K562 (cell line): ENCODE data around the gene PPP1R16B. TPM values are rescaled to one million over a fixed set of nuclear protein-coding genes. Genes with fewer than 3 reads are reported as not detected.

ENCODE experiments used
- CHAMP1 ChIP-seq: fragments of 450-650 bp; IDR thresholded peaks from 2 replicates; pipeline ENCODE4 v1.6.1; 2016; ENCODE audit warnings: mild to moderate bottlenecking
- CLOCK ChIP-seq: fragments of 250-450 bp; sonication (Bioruptor Pico); IDR thresholded peaks from 2 replicates; pipeline ENCODE4 v1.4.0; 2020; ENCODE audit warnings: mild to moderate bottlenecking, moderate library complexity, borderline replicate concordance
- NFE2 ChIP-seq: IDR thresholded peaks from 2 replicates; pipeline ENCODE4 v1.6.1; 2014; ENCODE audit warnings: antibody characterized with exemption, low read depth
- RBM34 ChIP-seq: fragments of 200-400 bp; formaldehyde crosslinking; IDR thresholded peaks from 2 replicates; pipeline ENCODE4 v1.6.1; 2018; ENCODE audit warnings: low read length, borderline replicate concordance; ENCODE audit not compliant: insufficient read depth
- RHOXF2B ChIP-seq: fragments of 250-450 bp; sonication (Bioruptor Pico); conservative IDR thresholded peaks from 2 replicates; pipeline ENCODE4 v1.5.1; 2021
- SRSF1 ChIP-seq: fragments of 200-400 bp; formaldehyde crosslinking; IDR thresholded peaks from 2 replicates; pipeline ENCODE4 v1.6.1; 2017; ENCODE audit warnings: mild to moderate bottlenecking, low read depth, low read length, moderate library complexity
- YBX1 ChIP-seq: fragments of 450-650 bp; IDR thresholded peaks from 2 replicates; pipeline ENCODE4 v1.7.1; 2016; ENCODE audit warnings: mild to moderate bottlenecking
- ZNF12 ChIP-seq: sonication (generic); formaldehyde crosslinking; IDR thresholded peaks from 2 replicates; pipeline ENCODE4 v1.4.0; 2020; ENCODE audit warnings: mild to moderate bottlenecking, missing genetic modification reagents
- ZNF134 ChIP-seq: fragments of 250-450 bp; sonication (Bioruptor Pico); conservative IDR thresholded peaks from 2 replicates; pipeline ENCODE4 v1.4.0; 2020
- ZNF224 ChIP-seq: sonication (generic); formaldehyde crosslinking; IDR thresholded peaks from 2 replicates; pipeline ENCODE4 v1.8.0; 2022; ENCODE audit warnings: mild to moderate bottlenecking, missing genetic modification reagents
- polyA plus RNA-seq, 8 experiments: library from polyadenylated mRNA; depleted of rRNA in 4 of 8; stranded (reverse) in 5 of 8; unstranded in 3 of 8; fragments of >200 nt; fragmentation: Nextera tagmentation in 2 of 8; fragmentation: Illumina TruSeq in 1 of 8; extraction: Ambion mirVana in 2 of 8; extraction: Trizol in 1 of 8; gene quantifications; 2 replicates each; pipeline versions ENCODE4 v1.2.1 to v1.2.3, GENCODE V29; 2011 to 2014; ENCODE audit warnings: inconsistent platforms in 1 of 8, missing spikeins in 1 of 8
- total RNA-seq, 7 experiments: library from RNA; depleted of rRNA in 6 of 7; stranded (reverse); fragments of >200 nt in 6 of 7; fragmentation: Illumina TruSeq in 2 of 7; extraction: Trizol in 2 of 7; gene quantifications; 2 replicates each; pipeline versions ENCODE4 v1.2.1 to v1.2.3, GENCODE V29; 2011 to 2021; ENCODE audit warnings: low replicate concordance in 1 of 7
- TF ChIP-seq, protein P1 (sequence below), 2 experiments: fragments of 450-650 bp; formaldehyde crosslinking in 1 of 2; IDR thresholded peaks; 2 replicates each; pipeline versions ENCODE4 v1.4.0 to v1.6.1; 2014 to 2020; ENCODE audit warnings: mild to moderate bottlenecking in 2 of 2, borderline replicate concordance in 1 of 2, low read depth in 1 of 2
- TF ChIP-seq, protein P2 (sequence below): sonication (generic); formaldehyde crosslinking; IDR thresholded peaks from 2 replicates; pipeline ENCODE4 v1.8.1; 2022; ENCODE audit warnings: missing genetic modification reagents

The PPP1R16B gene
- total and polyA plus RNA-seq, 9 of the 15 experiments (the other 6 are each of a cell fraction or from before 2014, with no cell fraction given) = 1.5 to 11.5 (median 6.8) TPM

DNA sequence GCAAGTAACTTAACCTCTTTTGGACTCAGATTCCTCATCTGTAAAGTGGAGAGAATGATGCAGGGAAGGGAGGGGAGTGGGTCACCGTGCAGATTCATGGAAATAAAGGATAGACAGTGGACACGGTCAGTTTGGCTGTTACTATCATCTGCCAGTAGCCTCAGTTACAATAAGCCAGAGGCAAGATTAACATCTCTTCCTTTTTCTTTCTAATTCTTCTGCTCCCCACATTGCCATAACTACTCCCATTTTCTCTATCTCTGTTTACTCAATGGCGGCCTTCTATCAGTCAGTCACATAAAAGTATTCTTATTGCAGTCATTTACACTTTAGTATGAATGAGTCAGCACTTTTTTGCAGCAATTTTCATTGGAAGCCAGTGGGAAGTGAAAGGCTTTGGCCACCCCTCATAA lies 49.2 kb downstream of the PPP1R16B start (continued):
- TF ChIP-seq CLOCK (CRISPR knock-in tag) (no peak), ZNF134 (peak; percentile 54), YBX1 (no peak), RBM34 (no peak), ZNF224 (CRISPR knock-in tag) (no peak), RHOXF2B (CRISPR knock-in tag) (no peak), ZNF12 (no peak), CHAMP1 (no peak), NFE2 (peak; percentile 99), SRSF1 (no peak)
- TF ChIP-seq, protein P1, sequence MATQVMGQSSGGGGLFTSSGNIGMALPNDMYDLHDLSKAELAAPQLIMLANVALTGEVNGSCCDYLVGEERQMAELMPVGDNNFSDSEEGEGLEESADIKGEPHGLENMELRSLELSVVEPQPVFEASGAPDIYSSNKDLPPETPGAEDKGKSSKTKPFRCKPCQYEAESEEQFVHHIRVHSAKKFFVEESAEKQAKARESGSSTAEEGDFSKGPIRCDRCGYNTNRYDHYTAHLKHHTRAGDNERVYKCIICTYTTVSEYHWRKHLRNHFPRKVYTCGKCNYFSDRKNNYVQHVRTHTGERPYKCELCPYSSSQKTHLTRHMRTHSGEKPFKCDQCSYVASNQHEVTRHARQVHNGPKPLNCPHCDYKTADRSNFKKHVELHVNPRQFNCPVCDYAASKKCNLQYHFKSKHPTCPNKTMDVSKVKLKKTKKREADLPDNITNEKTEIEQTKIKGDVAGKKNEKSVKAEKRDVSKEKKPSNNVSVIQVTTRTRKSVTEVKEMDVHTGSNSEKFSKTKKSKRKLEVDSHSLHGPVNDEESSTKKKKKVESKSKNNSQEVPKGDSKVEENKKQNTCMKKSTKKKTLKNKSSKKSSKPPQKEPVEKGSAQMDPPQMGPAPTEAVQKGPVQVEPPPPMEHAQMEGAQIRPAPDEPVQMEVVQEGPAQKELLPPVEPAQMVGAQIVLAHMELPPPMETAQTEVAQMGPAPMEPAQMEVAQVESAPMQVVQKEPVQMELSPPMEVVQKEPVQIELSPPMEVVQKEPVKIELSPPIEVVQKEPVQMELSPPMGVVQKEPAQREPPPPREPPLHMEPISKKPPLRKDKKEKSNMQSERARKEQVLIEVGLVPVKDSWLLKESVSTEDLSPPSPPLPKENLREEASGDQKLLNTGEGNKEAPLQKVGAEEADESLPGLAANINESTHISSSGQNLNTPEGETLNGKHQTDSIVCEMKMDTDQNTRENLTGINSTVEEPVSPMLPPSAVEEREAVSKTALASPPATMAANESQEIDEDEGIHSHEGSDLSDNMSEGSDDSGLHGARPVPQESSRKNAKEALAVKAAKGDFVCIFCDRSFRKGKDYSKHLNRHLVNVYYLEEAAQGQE (IDR thresholded peaks at IDR 0.05; ENCODE audit: borderline replicate concordance) = no peak
- TF ChIP-seq, protein P1 (CRISPR knock-in tag; IDR thresholded peaks at IDR 0.05; ENCODE audit: low read depth) = no peak
- TF ChIP-seq, protein P2, sequence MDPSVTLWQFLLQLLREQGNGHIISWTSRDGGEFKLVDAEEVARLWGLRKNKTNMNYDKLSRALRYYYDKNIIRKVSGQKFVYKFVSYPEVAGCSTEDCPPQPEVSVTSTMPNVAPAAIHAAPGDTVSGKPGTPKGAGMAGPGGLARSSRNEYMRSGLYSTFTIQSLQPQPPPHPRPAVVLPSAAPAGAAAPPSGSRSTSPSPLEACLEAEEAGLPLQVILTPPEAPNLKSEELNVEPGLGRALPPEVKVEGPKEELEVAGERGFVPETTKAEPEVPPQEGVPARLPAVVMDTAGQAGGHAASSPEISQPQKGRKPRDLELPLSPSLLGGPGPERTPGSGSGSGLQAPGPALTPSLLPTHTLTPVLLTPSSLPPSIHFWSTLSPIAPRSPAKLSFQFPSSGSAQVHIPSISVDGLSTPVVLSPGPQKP (CRISPR knock-in tag) = no peak
